Testis (tissue), 3 donors: ENCODE measurements around the gene NOL4L. TPM values are rescaled to one million over a fixed set of nuclear protein-coding genes. Genes with fewer than 3 reads are reported as not detected.

Source experiments
- DNase-seq: peaks from one replicate; pipeline ENCODE4 v3.0.0-alpha.2; 2019
- H3K27ac ChIP-seq, 2 donors: fragments of 200-600 bp; sonication (generic); one replicate each; pipeline ENCODE4 v1.5.1; 2019
- H3K27me3 ChIP-seq: fragments of 200-600 bp; sonication (generic); one replicate; pipeline ENCODE4 v1.5.1; 2019
- H3K36me3 ChIP-seq: fragments of 200-600 bp; sonication (generic); one replicate; pipeline ENCODE4 v1.5.1; 2017; ENCODE audit warnings: low read depth; ENCODE audit errors: missing control alignments
- H3K4me1 ChIP-seq: fragments of 200-600 bp; sonication (generic); one replicate; pipeline ENCODE4 v1.5.1; 2019
- H3K4me3 ChIP-seq, 2 donors: fragments of 200-600 bp; sonication (generic); one replicate each; pipeline ENCODE4 v1.5.1; 2017 to 2019
- H3K9me3 ChIP-seq: fragments of 200-600 bp; sonication (generic); one replicate; pipeline ENCODE4 v1.5.1; 2017
- POLR2A ChIP-seq: fragments of 450-650 bp; IDR thresholded peaks from one replicate; pipeline ENCODE4 v1.6.1; 2017; ENCODE audit warnings: antibody characterized with exemption, mild to moderate bottlenecking, moderate library complexity
- WGBS, 2 donors: methylation state at CpG; one replicate each; pipeline ENCODE4 v1.1.5; 2018; 5-methylcytosine and 5-hydroxymethylcytosine counted together
- intact Hi-C: fragments of 100-400 bp; cut with DNase I; formaldehyde crosslinking; loops from one replicate; pipeline ENCODE4 v1.15.1; 2023; ENCODE audit warnings: low total_unique reads
- polyA plus RNA-seq: library from polyadenylated mRNA; stranded (reverse); fragments of 350-450 nt; fragmentation: Illumina TruSeq; extraction: RNeasy Lipid Tissue Mini Kit (QIAGEN cat#74804); gene quantifications from one replicate; pipeline ENCODE4 v1.2.3, GENCODE V29; 2014; ENCODE audit warnings: low read depth, low replicate concordance; ENCODE audit not compliant: insufficient read depth
- total RNA-seq, 2 donors: library from RNA; depleted of rRNA; stranded (reverse); fragments of >200 nt; gene quantifications; one replicate each; pipeline ENCODE4 v1.2.3, GENCODE V29; 2016
- TF ChIP-seq, protein P1 (sequence below), 3 experiments: fragments of 450-650 bp in 2 of 3; fragments of 200-600 bp in 1 of 3; sonication (generic) in 1 of 3; IDR thresholded peaks; one replicate each; pipeline ENCODE4 v1.5.1; 2016 to 2019; ENCODE audit warnings: antibody characterized with exemption in 3 of 3, mild to moderate bottlenecking in 2 of 3, moderate library complexity in 1 of 3

NOL4L gene
- total and polyA plus RNA-seq, 3 donors from 2014 or later: 100.0 to 129 (median 115) TPM

DNA sequence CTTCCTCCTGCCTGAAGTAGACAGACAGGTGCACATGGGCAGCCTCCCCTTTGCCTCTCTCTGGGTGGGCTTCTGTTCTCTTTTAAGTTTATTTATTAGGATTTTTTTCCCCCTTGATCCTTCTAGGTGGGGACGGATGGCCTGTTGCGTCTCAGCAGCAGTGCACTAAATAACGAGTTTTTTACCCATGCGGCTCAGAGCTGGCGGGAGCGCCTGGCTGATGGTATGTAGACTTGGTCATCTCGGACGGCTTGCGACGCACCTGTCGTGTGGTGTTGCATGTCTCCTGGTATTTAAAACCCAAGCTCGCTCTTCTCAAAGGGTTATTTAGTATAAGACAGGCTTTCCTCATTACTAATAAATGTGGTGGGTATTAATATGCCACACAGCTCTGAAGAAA lies 153.7 kb downstream of the NOL4L start:
- no peak for DNase-seq
- H3K27ac ChIP-seq: no peak overlapping the region
- no peak for TF ChIP-seq POLR2A
- TF ChIP-seq, protein P1, sequence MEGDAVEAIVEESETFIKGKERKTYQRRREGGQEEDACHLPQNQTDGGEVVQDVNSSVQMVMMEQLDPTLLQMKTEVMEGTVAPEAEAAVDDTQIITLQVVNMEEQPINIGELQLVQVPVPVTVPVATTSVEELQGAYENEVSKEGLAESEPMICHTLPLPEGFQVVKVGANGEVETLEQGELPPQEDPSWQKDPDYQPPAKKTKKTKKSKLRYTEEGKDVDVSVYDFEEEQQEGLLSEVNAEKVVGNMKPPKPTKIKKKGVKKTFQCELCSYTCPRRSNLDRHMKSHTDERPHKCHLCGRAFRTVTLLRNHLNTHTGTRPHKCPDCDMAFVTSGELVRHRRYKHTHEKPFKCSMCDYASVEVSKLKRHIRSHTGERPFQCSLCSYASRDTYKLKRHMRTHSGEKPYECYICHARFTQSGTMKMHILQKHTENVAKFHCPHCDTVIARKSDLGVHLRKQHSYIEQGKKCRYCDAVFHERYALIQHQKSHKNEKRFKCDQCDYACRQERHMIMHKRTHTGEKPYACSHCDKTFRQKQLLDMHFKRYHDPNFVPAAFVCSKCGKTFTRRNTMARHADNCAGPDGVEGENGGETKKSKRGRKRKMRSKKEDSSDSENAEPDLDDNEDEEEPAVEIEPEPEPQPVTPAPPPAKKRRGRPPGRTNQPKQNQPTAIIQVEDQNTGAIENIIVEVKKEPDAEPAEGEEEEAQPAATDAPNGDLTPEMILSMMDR (IDR thresholded peaks at IDR 0.05): no peak
- WGBS, 2 donors: 95 to 96% methylated on average over 12 of the region's 12 CpGs
- H3K4me1 ChIP-seq: no peaks in the 10 kb centered on the region
- H3K36me3 ChIP-seq: no peaks in the 10 kb centered on the region
- H3K9me3 ChIP-seq: no peaks in the 10 kb centered on the region
- intact Hi-C loops: no loop called here
- H3K27me3 ChIP-seq: no peaks in the 10 kb centered on the region
- H3K4me3 ChIP-seq: no peak overlapping the region

GRCh38 chr20:32429745-32430360 lies 155.3 kb downstream of the NOL4L start:
- Histone ChIP-seq H3K27ac (no peak overlapping the region), H3K36me3 (no peaks in the 10 kb centered on the region)
- no peak for DNase-seq

DNA sequence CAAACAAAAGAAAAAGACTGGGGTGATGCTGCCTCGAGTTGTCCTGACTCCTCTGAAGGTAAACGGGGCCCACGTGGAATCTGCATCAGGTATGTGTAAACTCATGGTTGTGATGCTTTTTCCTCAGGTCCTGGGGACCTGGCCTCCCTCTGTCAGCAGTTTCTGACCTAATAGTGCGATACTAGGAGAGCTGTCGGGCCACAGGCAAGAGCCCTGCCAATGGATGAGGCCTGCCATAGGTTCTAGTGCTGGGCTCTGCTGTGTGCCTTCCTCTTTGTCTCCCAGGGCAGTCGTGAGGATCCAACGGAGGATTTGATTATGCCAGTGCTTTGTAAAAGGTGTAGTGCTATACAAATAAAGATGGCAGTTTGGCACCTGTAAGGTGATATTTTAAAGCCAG lies 155.8 kb downstream of the NOL4L start:
- H3K27ac ChIP-seq: no peak overlapping the region
- no peaks in the 10 kb centered on the region for H3K9me3 ChIP-seq
- no peak overlapping the region for H3K4me3 ChIP-seq
- 94 to 95% methylated on average over 7 of the region's 7 CpGs for WGBS, 2 donors
- DNase-seq: no peak
- H3K36me3 ChIP-seq: no peaks in the 10 kb centered on the region
- H3K27me3 ChIP-seq: no peaks in the 10 kb centered on the region
- intact Hi-C loops: no loop called here
- TF ChIP-seq, protein P1 (IDR thresholded peaks at IDR 0.05): no peak
- no peak for TF ChIP-seq POLR2A
- no peaks in the 10 kb centered on the region for H3K4me1 ChIP-seq

More at GRCh38 chr20:32429745-32430360, 155.3 kb downstream of the NOL4L start:
- WGBS, 2 donors: 94 to 97% methylated on average over 16 of the region's 16 CpGs
- Histone ChIP-seq H3K9me3 (no peaks in the 10 kb centered on the region), H3K4me1 (no peaks in the 10 kb centered on the region), H3K4me3 (no peak overlapping the region), H3K27me3 (no peaks in the 10 kb centered on the region)
- TF ChIP-seq, protein P1 (IDR thresholded peaks at IDR 0.05): no peak
- no peak for TF ChIP-seq POLR2A
- intact Hi-C loops: no loop called here

DNA sequence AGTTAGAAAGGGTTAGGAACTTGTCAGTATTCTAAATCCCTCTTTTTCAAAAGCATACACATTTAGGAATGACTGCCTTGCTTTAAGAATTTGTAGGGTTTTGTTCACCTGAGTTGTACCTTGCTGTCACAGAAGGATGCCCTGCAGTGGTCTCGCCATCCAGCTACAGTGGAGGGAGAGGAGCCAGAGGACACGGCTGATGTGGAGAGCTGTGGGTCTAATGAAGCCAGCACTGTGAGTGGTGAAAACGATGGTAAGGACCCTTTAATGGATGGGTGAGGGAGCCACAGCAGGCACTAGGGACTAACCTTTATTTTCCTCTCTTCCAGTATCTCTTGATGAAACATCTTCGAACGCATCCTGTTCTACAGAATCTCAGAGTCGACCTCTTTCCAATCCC lies 157.1 kb downstream of the NOL4L start:
- H3K36me3 ChIP-seq: no peaks in the 10 kb centered on the region
- DNase-seq: no peak
- intact Hi-C loops: no loop called here
- no peak overlapping the region for H3K27ac ChIP-seq
- H3K4me1 ChIP-seq: no peaks in the 10 kb centered on the region
- WGBS, 2 donors: 88 to 95% methylated on average over 6 of the region's 6 CpGs
- H3K4me3 ChIP-seq: no peak overlapping the region
- TF ChIP-seq, protein P1 (IDR thresholded peaks at IDR 0.05): no peak
- no peak for TF ChIP-seq POLR2A
- H3K27me3 ChIP-seq: no peaks in the 10 kb centered on the region
- no peaks in the 10 kb centered on the region for H3K9me3 ChIP-seq

GRCh38 chr20:32421290-32421689 lies 163.8 kb downstream of the NOL4L start:
- intact Hi-C loops: no loop called here
- H3K27me3 ChIP-seq: no peaks in the 10 kb centered on the region
- H3K4me1 ChIP-seq: no peaks in the 10 kb centered on the region
- TF ChIP-seq, protein P1 (IDR thresholded peaks at IDR 0.05): no peak
- TF ChIP-seq POLR2A: no peak
- no peak overlapping the region for H3K27ac ChIP-seq
- no peak for DNase-seq
- WGBS, 2 donors: 42 to 47% methylated on average over 2 of the region's 2 CpGs
- H3K36me3 ChIP-seq: no peaks in the 10 kb centered on the region
- no peaks in the 10 kb centered on the region for H3K9me3 ChIP-seq
- no peak overlapping the region for H3K4me3 ChIP-seq
